ENCODE data around the gene NCK2.

DNA sequence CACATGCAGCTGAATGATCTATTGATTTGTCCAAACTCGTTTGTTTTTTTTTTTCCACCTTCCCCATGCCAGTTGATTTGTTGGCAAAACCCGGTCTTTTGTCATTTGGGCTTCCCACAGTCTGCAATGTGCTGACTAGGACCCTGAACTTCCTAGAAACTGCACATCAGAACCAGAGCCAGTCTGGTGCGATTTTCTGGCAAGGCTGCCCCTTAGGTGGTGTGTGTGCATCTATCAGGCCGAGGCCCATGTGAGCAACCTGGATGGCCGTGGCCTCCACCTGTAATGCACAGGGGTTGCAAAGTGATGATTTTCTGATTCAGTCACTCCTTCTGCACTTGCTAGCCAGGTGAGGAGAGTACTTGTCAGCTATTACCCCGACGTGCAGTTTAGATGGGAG, 47.8 kb downstream of the NCK2 start:
- TF ChIP-seq, protein P1, sequence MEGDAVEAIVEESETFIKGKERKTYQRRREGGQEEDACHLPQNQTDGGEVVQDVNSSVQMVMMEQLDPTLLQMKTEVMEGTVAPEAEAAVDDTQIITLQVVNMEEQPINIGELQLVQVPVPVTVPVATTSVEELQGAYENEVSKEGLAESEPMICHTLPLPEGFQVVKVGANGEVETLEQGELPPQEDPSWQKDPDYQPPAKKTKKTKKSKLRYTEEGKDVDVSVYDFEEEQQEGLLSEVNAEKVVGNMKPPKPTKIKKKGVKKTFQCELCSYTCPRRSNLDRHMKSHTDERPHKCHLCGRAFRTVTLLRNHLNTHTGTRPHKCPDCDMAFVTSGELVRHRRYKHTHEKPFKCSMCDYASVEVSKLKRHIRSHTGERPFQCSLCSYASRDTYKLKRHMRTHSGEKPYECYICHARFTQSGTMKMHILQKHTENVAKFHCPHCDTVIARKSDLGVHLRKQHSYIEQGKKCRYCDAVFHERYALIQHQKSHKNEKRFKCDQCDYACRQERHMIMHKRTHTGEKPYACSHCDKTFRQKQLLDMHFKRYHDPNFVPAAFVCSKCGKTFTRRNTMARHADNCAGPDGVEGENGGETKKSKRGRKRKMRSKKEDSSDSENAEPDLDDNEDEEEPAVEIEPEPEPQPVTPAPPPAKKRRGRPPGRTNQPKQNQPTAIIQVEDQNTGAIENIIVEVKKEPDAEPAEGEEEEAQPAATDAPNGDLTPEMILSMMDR (conservative IDR thresholded peaks at IDR 0.05; ENCODE audit: low read depth, low read length) = no peak
- TF ChIP-seq POLR2A (IDR thresholded peaks at IDR 0.05; ENCODE audit: low read depth, low read length) (no peak), RFX5 (IDR thresholded peaks at IDR 0.05; ENCODE audit: low read depth, low read length) (no peak), NFE2L2 (IDR thresholded peaks at IDR 0.05; ENCODE audit: low read depth, low read length) (no peak), ELK1 (IDR thresholded peaks at IDR 0.05; ENCODE audit: borderline replicate concordance, low read depth, low read length) (no peak), RCOR1 (IDR thresholded peaks at IDR 0.05; ENCODE audit: insufficient replicate concordance, low read length) (no peak), RAD21 (IDR thresholded peaks at IDR 0.05; ENCODE audit: low read length) (no peak), SMC3 (IDR thresholded peaks at IDR 0.05; ENCODE audit: low read depth, low read length) (no peak), MXI1 (IDR thresholded peaks at IDR 0.05; ENCODE audit: borderline replicate concordance, low read depth, low read length) (no peak)
- TF ChIP-seq, protein P2, sequence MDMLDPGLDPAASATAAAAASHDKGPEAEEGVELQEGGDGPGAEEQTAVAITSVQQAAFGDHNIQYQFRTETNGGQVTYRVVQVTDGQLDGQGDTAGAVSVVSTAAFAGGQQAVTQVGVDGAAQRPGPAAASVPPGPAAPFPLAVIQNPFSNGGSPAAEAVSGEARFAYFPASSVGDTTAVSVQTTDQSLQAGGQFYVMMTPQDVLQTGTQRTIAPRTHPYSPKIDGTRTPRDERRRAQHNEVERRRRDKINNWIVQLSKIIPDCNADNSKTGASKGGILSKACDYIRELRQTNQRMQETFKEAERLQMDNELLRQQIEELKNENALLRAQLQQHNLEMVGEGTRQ (IDR thresholded peaks at IDR 0.05; ENCODE audit: low read depth, low read length) = no peak

Measured in IMR-90 (cell line).